Left ventricle myocardium superior (tissue), 1 donor: ENCODE data around the gene HSPB7. TPM values are rescaled to one million over a fixed set of nuclear protein-coding genes. Genes with fewer than 3 reads are reported as not detected.
"Not testable (repeated sequence)": the region's sequence is repeated elsewhere in the genome, so short reads cannot be mapped to it uniquely, and the experiment has no call there.

Source experiments
- ATAC-seq: fragments of 200-7000 bp; cut with Tn5 transposase; one replicate; pipeline ENCODE4 v1.9.1; 2020; ENCODE audit warnings: mild to moderate bottlenecking, moderate library complexity
- DNase-seq: peaks from one replicate; pipeline ENCODE4 v3.0.0-alpha.2; 2020
- intact Hi-C: fragments of 100-400 bp; cut with micrococcal nuclease; formaldehyde crosslinking; loops from one replicate; pipeline ENCODE4 v1.11.0; 2022
- long read RNA-seq: library from polyadenylated mRNA; unstranded; transcript quantifications from one replicate; pipeline ENCODE4 v2.0.0, GENCODE V29; 2021
- total RNA-seq: library from RNA; stranded (reverse); fragmentation: NEBNext Ultra II Directional; extraction: Animal tissue kit (Norgen Biotek cat#: 25700); gene quantifications from one replicate; pipeline ENCODE4 v1.2.1, GENCODE V29; 2021
- donor health status: DM: no; HTN: yes; CAD: no; lungs with severe emphysema.

Gene HSPB7
- 3,996 TPM for total RNA-seq
- long read RNA-seq, transcript HSPB7-201 (3 exons, 2,892 nt), result major isoform, 678 of 2,203 reads
- long read RNA-seq, transcript HSPB7-207 (3 exons, 844 nt), result minor isoform, 41 of 2,203 reads
- long read RNA-seq, transcript HSPB7-204 (3 exons, 2,128 nt), result minor isoform, 18 of 2,203 reads
- long read RNA-seq, transcript HSPB7-205 (2 exons, 2,702 nt), result minor isoform, 142 of 2,203 reads
- long read RNA-seq, partial matches to known transcripts, result 10 of 2,203 reads
- long read RNA-seq, other reads (novel, unspliced or antisense), result 1,296 of 2,203 reads

GRCh38 chr1:16017461-16018303, at the start of gene HSPB7:
Gene HSPB7 (minus strand): TSS chr1:16018043. CDS start chr1:16017963, 80 bp downstream.
- DNase-seq (peak; percentile 95), ATAC-seq (peak; percentile 53)
- intact Hi-C loops, result no loop called here

GRCh38 chr1:16067127-16067768, 49.4 kb upstream of the HSPB7 start:
- intact Hi-C loops, result no loop called here
- ATAC-seq (peak; percentile 53), DNase-seq (peak; percentile 48)

GRCh38 chr1:16066245-16066644, 48.4 kb upstream of the HSPB7 start:
- DNase-seq (no peak), ATAC-seq (no peak)
- intact Hi-C loops, result no loop called here

GRCh38 chr1:16065269-16065576, 47.4 kb upstream of the HSPB7 start:
- ATAC-seq, result no peak
- DNase-seq, result no peak
- intact Hi-C loops, result no loop called here

GRCh38 chr1:16064536-16065268, 46.9 kb upstream of the HSPB7 start:
- intact Hi-C loops, result no loop called here
- ATAC-seq (no peak), DNase-seq (no peak)

- intact Hi-C loops, result no loop called here
- DNase-seq (no peak), ATAC-seq (no peak)
These were observed 46.1 kb upstream of the HSPB7 start for GRCh38 chr1:16063921-16064320.

GRCh38 chr1:16063226-16063829, 45.5 kb upstream of the HSPB7 start:
- intact Hi-C loops, result no loop called here
- DNase-seq, result no peak
- no peak for ATAC-seq

- DNase-seq, ATAC-seq, intact Hi-C loops: not testable (repeated sequence)
These were observed 44.8 kb upstream of the HSPB7 start for GRCh38 chr1:16062687-16063075.

GRCh38 chr1:16061989-16062686, 44.3 kb upstream of the HSPB7 start:
- ATAC-seq, DNase-seq, intact Hi-C loops: not testable (repeated sequence)

- intact Hi-C loops, result no loop called here
- no peak for DNase-seq
- no peak for ATAC-seq
These were observed 43.4 kb upstream of the HSPB7 start for GRCh38 chr1:16061266-16061665.

GRCh38 chr1:16058394-16059120, 40.7 kb upstream of the HSPB7 start:
- intact Hi-C loops, result loop anchor here (10.0 kb wide), 1 partner anchor 54 kb away; the partner anchor contains the start of gene SRARP
- not testable (repeated sequence) for DNase-seq
- ATAC-seq, result peak; percentile 51

GRCh38 chr1:16057314-16057915, 39.6 kb upstream of the HSPB7 start:
- intact Hi-C loops, result loop anchor here (10.0 kb wide), 1 partner anchor 53 kb away; the partner anchor contains the start of gene SRARP
- peak; percentile 13 for ATAC-seq
- not testable (repeated sequence) for DNase-seq

GRCh38 chr1:16056521-16056912, 38.7 kb upstream of the HSPB7 start:
- ATAC-seq, DNase-seq: not testable (repeated sequence)
- intact Hi-C loops, result loop anchor here (10.0 kb wide), 1 partner anchor 52 kb away; the partner anchor contains the start of gene SRARP

- ATAC-seq (peak; percentile 80), DNase-seq (peak; percentile 90)
- intact Hi-C loops, result loop anchor here (10.0 kb wide), 1 partner anchor 51 kb away; the partner anchor contains the start of gene SRARP
These were observed 38.0 kb upstream of the HSPB7 start for GRCh38 chr1:16055613-16056520.

GRCh38 chr1:16054598-16055540, 37.0 kb upstream of the HSPB7 start:
- intact Hi-C loops, result loop anchor here (10.0 kb wide), 1 partner anchor 50 kb away; the partner anchor contains the start of gene SRARP
- no peak for DNase-seq
- ATAC-seq, result no peak
